ENCODE measurements around the gene ANKRD65. TPM values are rescaled to one million over a fixed set of nuclear protein-coding genes. Genes with fewer than 3 reads are reported as not detected.
"Not testable (repeated sequence)": the region's sequence is repeated elsewhere in the genome, so short reads cannot be mapped to it uniquely, and the experiment has no call there.

Gene ANKRD65
- total RNA-seq, 1 experiment from 2014 or later = 14.7 TPM

GRCh38 chr1:1452882-1453281 lies 31.8 kb upstream of the ANKRD65 start:
- H3K79me2 ChIP-seq (ENCODE audit: low read depth) = no peaks in the 10 kb centered on the region
- H2AFZ ChIP-seq = no peak overlapping the region
- H4K20me1 ChIP-seq (ENCODE audit: insufficient read depth) = no peaks in the 10 kb centered on the region
- no peaks in the 10 kb centered on the region for H3K4me1 ChIP-seq (replicated peaks; ENCODE audit: insufficient read depth)
- H3K4me2 ChIP-seq = no peak overlapping the region
- no peaks in the 10 kb centered on the region for H3K36me3 ChIP-seq (ENCODE audit: low read depth)
- H3K4me3 ChIP-seq = no peak overlapping the region
- ChIA-PET CTCF (no interaction called here), POLR2A (ENCODE audit: unreplicated experiment) (no interaction called here)
- TF ChIP-seq EZH2 (IDR thresholded peaks at IDR 0.05; ENCODE audit: low read depth) = no peak
- TF ChIP-seq, protein P1, sequence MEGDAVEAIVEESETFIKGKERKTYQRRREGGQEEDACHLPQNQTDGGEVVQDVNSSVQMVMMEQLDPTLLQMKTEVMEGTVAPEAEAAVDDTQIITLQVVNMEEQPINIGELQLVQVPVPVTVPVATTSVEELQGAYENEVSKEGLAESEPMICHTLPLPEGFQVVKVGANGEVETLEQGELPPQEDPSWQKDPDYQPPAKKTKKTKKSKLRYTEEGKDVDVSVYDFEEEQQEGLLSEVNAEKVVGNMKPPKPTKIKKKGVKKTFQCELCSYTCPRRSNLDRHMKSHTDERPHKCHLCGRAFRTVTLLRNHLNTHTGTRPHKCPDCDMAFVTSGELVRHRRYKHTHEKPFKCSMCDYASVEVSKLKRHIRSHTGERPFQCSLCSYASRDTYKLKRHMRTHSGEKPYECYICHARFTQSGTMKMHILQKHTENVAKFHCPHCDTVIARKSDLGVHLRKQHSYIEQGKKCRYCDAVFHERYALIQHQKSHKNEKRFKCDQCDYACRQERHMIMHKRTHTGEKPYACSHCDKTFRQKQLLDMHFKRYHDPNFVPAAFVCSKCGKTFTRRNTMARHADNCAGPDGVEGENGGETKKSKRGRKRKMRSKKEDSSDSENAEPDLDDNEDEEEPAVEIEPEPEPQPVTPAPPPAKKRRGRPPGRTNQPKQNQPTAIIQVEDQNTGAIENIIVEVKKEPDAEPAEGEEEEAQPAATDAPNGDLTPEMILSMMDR (conservative IDR thresholded peaks at IDR 0.05) = no peak
- H3K27me3 ChIP-seq (ENCODE audit: insufficient read depth, low read depth) = no peaks in the 10 kb centered on the region
- H3K9me3 ChIP-seq (ENCODE audit: insufficient read depth, low read depth) = no peaks in the 10 kb centered on the region
- no peak overlapping the region for H3K27ac ChIP-seq
- BruUV-seq (replicated peaks) = no TSS peak
- no peaks in the 10 kb centered on the region for H3K9me2 ChIP-seq (ENCODE audit: insufficient read depth)
- intact Hi-C loops (cut with micrococcal nuclease; ENCODE audit: unreplicated experiment) = no loop called here
- no peaks in the 10 kb centered on the region for H3F3A ChIP-seq (ENCODE audit: insufficient read depth, low read depth)
- no peak for DNase-seq

DNA sequence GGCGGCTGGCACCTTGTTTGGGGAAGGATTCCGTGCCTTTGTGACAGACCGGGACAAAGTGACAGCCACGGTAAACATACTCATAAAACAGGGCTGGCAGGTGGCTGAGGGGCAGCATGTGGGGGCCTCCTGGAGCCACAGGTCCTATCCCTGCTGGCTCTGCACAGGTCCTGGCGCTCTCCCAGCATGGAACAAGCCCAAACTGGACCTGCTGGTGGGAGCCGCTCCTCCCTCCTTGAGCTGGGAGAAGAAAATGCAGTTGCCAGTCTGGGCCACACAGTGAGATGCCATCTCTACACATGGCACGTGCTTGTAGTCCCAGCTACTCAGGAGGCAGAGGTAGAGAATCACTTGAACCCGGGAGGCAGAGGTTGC lies 31.3 kb upstream of the ANKRD65 start:
- DNase-seq; BruUV-seq (replicated peaks); H3K79me2 ChIP-seq (ENCODE audit: low read depth); H3K4me2 ChIP-seq; H3F3A ChIP-seq (ENCODE audit: insufficient read depth, low read depth); H3K9me3 ChIP-seq (ENCODE audit: insufficient read depth, low read depth); H3K27ac ChIP-seq; H3K4me1 ChIP-seq (replicated peaks; ENCODE audit: insufficient read depth); H2AFZ ChIP-seq; CTCF ChIA-PET; H3K27me3 ChIP-seq (ENCODE audit: insufficient read depth, low read depth); H4K20me1 ChIP-seq (ENCODE audit: insufficient read depth); POLR2A ChIA-PET (ENCODE audit: unreplicated experiment); H3K9me2 ChIP-seq (ENCODE audit: insufficient read depth); H3K4me3 ChIP-seq; intact Hi-C loops (cut with micrococcal nuclease; ENCODE audit: unreplicated experiment); H3K36me3 ChIP-seq (ENCODE audit: low read depth): not testable (repeated sequence)

- DNase-seq = no peak
- Histone ChIP-seq H4K20me1 (ENCODE audit: insufficient read depth) (no peaks in the 10 kb centered on the region), H3K27me3 (ENCODE audit: insufficient read depth, low read depth) (no peaks in the 10 kb centered on the region), H3K9me2 (ENCODE audit: insufficient read depth) (no peaks in the 10 kb centered on the region), H3F3A (ENCODE audit: insufficient read depth, low read depth) (no peaks in the 10 kb centered on the region), H3K36me3 (ENCODE audit: low read depth) (no peaks in the 10 kb centered on the region), H3K9me3 (ENCODE audit: insufficient read depth, low read depth) (no peaks in the 10 kb centered on the region), H3K79me2 (ENCODE audit: low read depth) (no peaks in the 10 kb centered on the region), H2AFZ (no peak overlapping the region), H3K4me1 (replicated peaks; ENCODE audit: insufficient read depth) (no peaks in the 10 kb centered on the region), H3K4me3 (no peak overlapping the region), H3K4me2 (no peak overlapping the region), H3K27ac (no peak overlapping the region)
- no TSS peak for BruUV-seq (replicated peaks)
- ChIA-PET CTCF (interaction anchor here (0.6 kb wide), 1 partner anchor 77 kb away, joined by 4 read pairs; the partner anchor contains the start of gene AURKAIP1), POLR2A (ENCODE audit: unreplicated experiment) (no interaction called here)
- TF ChIP-seq, protein P1 (conservative IDR thresholded peaks at IDR 0.05) = no peak
- TF ChIP-seq EZH2 (IDR thresholded peaks at IDR 0.05; ENCODE audit: low read depth) = no peak
- intact Hi-C loops (cut with micrococcal nuclease; ENCODE audit: unreplicated experiment) = no loop called here
These were observed 30.8 kb upstream of the ANKRD65 start for GRCh38 chr1:1451696-1452364.

- H3F3A ChIP-seq (ENCODE audit: insufficient read depth, low read depth); intact Hi-C loops (cut with micrococcal nuclease; ENCODE audit: unreplicated experiment); H3K9me2 ChIP-seq (ENCODE audit: insufficient read depth); H3K4me3 ChIP-seq; H3K79me2 ChIP-seq (ENCODE audit: low read depth); H3K4me2 ChIP-seq; H3K9me3 ChIP-seq (ENCODE audit: insufficient read depth, low read depth); CTCF ChIA-PET; H4K20me1 ChIP-seq (ENCODE audit: insufficient read depth); H3K27ac ChIP-seq; H3K36me3 ChIP-seq (ENCODE audit: low read depth); POLR2A ChIA-PET (ENCODE audit: unreplicated experiment); BruUV-seq (replicated peaks); DNase-seq; H2AFZ ChIP-seq; H3K27me3 ChIP-seq (ENCODE audit: insufficient read depth, low read depth); H3K4me1 ChIP-seq (replicated peaks; ENCODE audit: insufficient read depth): not testable (repeated sequence)
These were observed 29.5 kb upstream of the ANKRD65 start for GRCh38 chr1:1450616-1451015.

All from PC-9 (cell line).